Central memory CD8-positive, alpha-beta T cell (primary cell): ENCODE results near the gene SLF1.

Experiments
- ATAC-seq: fragments of 150-1000 bp; cut with Tn5 transposase; replicated peaks from 2 replicates; pipeline ENCODE4 v1.10.0; 2022; ENCODE audit warnings: mild to moderate bottlenecking, moderate FRiP score, moderate number of reproducible peaks; ENCODE audit not compliant: poor library complexity, severe bottlenecking; ENCODE audit errors: extremely low read depth
- DNase-seq, 2 donors: peaks; one replicate each; pipeline ENCODE4 v3.0.0; 2021; ENCODE audit warnings: low spot score in 2 of 2
- H3K27ac Mint-ChIP-seq: one replicate; pipeline ENCODE4 v1.8.0; 2022; ENCODE audit warnings: low read depth, mild to moderate bottlenecking, moderate library complexity, mixed read lengths
- H3K27me3 Mint-ChIP-seq: one replicate; pipeline ENCODE4 v1.8.0; 2022; ENCODE audit warnings: mixed read lengths
- H3K36me3 Mint-ChIP-seq: one replicate; pipeline ENCODE4 v1.8.0; 2022; ENCODE audit warnings: mild to moderate bottlenecking, moderate library complexity, mixed read lengths; ENCODE audit not compliant: insufficient read depth
- H3K4me1 Mint-ChIP-seq: one replicate; pipeline ENCODE4 v1.8.0; 2022; ENCODE audit warnings: mixed read lengths
- H3K4me3 Mint-ChIP-seq: one replicate; pipeline ENCODE4 v1.8.0; 2022; ENCODE audit warnings: mild to moderate bottlenecking, moderate library complexity, mixed read lengths
- H3K9me3 Mint-ChIP-seq: one replicate; pipeline ENCODE4 v1.8.0; 2022; ENCODE audit warnings: mixed read lengths

Gene SLF1

DNA sequence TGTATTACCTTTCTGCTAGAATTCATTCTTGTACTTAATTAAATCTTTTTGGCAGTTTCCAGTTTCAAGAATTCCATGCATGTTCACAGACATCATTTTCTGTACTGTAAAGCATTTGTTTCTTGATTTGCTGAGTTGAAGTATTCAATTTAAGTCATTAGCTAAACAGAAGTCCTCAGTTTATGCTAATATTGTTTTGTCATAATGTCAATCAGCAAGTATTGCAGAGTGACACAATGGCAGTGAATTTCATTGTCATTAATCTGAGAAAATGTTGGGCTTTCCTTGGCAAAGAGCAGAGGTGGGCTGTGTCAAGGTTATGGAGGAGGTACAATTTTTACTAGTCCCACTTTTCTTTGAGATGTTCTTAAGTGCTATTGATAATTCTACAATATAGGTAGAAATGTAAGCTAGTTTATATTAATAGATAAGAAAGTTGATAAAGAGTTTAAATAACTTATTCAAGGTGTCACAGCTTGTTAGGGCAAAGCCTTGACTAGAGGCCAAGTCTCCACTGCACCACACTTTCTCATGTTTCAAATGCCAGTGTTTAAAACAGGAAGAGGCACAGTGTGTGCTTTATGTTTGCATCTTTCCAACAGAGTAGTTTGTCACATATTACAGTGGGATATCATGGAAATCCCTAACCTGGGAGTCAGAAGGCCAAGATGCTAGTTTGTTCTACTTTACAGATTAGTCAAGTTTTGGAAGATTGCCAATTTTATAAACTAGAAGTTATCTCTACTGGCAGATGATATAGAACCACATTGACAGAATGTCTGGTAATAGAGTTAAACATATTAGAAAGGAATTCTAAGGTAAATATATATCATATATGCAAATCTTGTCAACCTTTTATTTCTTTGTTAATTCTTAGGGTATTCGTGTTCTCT lies 56.3 kb downstream of the SLF1 start:
- ATAC-seq (no peak), DNase-seq (no peak)
- H3K27me3 Mint-ChIP-seq, result no peaks in the 10 kb centered on the region
- no peaks in the 10 kb centered on the region for H3K9me3 Mint-ChIP-seq
- H3K4me1 Mint-ChIP-seq, result peaks cover 7% of the 10 kb centered on the region
- H3K27ac Mint-ChIP-seq, result no peak overlapping the region
- no peak overlapping the region for H3K4me3 Mint-ChIP-seq
- H3K36me3 Mint-ChIP-seq, result peaks cover 9% of the 10 kb centered on the region

DNA sequence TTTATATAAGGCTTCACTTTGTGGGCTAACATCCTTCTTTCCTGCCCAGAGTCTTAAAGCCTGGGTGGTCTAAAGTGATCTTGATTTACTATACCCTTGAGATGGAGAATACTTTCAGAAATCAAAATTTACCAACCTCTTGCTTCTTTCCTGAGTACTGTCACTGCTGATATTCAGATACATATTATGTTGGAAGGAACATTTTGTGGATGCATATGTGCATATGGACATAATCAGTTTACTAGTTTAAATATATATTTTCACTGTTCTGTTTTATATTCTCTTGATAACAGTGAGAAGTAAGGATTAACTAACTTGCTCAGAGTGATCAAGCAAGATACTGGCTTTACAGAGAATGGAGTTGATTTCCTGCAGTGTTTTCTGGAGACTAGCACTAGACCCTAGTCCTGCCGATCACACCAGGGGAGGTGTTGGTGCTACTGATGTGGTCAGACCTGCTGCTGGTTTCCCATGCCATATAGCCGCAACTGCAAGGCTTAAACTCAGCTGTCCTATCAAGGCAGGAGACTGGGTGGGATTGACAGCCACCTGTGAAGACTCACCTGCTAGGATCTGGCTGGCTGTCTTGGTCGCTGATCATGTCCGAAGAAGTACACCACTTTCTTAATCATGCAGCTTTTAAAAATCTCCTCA lies 57.6 kb downstream of the SLF1 start:
- DNase-seq (no peak), ATAC-seq (no peak)
- Mint-ChIP-seq H3K36me3 (peaks cover 9% of the 10 kb centered on the region), H3K4me1 (peaks cover 7% of the 10 kb centered on the region), H3K27me3 (no peaks in the 10 kb centered on the region), H3K4me3 (no peak overlapping the region), H3K9me3 (no peaks in the 10 kb centered on the region), H3K27ac (peak overlapping the region; percentile 61)

DNA sequence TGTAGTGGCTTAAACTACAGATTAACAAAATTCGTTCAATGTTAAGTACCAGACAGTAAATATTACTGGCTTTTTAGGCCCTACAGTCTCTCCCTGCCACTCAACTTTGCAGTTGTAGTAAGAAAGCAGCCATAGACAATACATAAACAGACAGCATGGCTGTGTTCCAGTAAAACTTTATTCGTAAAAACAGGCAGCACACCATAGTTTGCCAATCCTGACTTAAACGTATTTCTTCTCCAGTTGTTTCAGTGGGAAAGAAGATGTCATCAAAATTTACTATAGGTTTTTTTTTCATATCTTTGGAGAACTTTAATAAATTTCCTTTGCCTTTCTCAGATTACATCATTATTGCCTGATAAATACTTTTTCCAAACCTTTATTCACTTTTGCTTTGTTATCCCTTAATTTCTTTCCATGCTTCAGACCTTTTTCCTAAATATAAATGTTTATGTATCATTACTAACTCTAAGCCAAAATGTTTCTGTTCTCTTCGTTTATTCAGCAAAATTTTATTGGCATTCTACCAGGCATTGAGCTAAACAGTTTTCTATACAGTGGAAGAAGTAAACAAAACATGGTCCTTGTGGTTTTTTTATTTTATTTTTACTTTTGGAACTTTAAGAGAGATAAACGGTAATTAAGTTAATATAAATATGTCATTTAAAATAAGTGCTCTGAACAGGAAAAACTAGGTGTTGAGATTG lies 64.5 kb downstream of the SLF1 start:
- ATAC-seq (no peak), DNase-seq (no peak)
- peaks cover 9% of the 10 kb centered on the region for H3K36me3 Mint-ChIP-seq
- H3K4me1 Mint-ChIP-seq, result no peaks in the 10 kb centered on the region
- H3K27ac Mint-ChIP-seq, result no peak overlapping the region
- no peak overlapping the region for H3K4me3 Mint-ChIP-seq
- no peaks in the 10 kb centered on the region for H3K9me3 Mint-ChIP-seq
- no peaks in the 10 kb centered on the region for H3K27me3 Mint-ChIP-seq

DNA sequence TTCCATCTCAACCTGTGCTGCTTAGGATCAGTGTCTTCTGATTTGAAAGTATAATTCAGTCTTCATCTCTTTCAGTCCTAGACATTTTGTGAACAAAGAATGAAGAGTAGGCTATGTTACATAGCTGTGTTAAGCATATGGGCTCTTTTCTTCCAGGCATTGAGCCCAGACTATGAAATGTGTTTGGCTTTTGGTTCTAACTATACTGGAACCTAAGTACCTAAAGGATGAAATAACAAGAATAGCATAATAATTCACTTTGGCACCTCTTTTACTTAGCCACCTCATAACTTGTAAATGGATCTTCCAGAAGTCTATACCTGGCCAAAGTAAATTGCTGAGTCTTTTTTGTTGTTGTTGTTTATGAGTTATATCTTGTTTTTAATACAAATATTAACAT lies 71.4 kb downstream of the SLF1 start:
- Mint-ChIP-seq H3K27ac (peak overlapping the region; percentile 77), H3K36me3 (peaks cover 27% of the 10 kb centered on the region)

DNA sequence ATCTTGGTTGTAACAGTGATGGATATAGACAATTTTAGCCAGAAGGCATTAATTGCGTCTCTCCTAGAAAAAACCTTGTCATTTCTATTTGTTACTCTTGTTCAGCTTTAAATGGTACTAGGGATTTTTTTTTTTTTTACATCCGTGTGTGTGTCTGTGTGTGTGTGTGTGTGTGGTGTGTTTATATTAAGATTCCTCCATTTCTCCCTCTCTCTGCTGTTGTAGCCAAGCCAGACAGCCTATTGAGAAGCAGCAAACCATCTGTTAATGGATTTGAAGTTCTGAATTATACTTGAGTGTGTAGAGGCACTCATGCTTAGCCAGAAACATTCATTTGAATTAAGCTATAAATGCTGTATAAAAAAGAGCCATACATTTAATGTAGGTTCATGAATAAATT lies 72.3 kb downstream of the SLF1 start:
- ATAC-seq, result no peak
- Mint-ChIP-seq H3K4me3 (no peak overlapping the region), H3K27ac (peak overlapping the region; percentile 77), H3K36me3 (peaks cover 26% of the 10 kb centered on the region), H3K27me3 (no peaks in the 10 kb centered on the region), H3K4me1 (peaks cover 5% of the 10 kb centered on the region), H3K9me3 (no peaks in the 10 kb centered on the region)
- no peak for DNase-seq

More for the DNA sequence above, 71.4 kb downstream of the SLF1 start:
- no peaks in the 10 kb centered on the region for H3K27me3 Mint-ChIP-seq
- ATAC-seq, result no peak
- no peaks in the 10 kb centered on the region for H3K9me3 Mint-ChIP-seq
- DNase-seq, result no peak
- no peak overlapping the region for H3K4me3 Mint-ChIP-seq
- H3K4me1 Mint-ChIP-seq, result peaks cover 5% of the 10 kb centered on the region

DNA sequence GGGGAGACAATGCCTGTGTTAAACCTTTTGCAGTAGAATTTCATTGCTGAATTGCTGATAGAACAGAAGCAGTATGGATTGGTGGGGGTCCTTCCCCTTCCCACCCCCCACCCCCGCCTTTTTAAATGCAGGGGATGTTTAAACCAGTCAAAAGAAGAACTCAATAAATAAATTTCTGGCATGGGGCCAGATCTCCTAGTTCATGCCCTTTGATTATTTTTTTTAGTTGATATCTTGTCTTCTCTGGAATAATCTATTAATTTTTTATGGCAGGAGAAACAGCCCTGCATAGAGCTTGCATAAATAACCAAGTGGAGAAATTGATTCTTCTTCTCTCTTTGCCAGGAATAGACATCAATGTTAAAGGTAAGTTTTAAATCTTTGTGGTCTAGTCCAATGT lies 72.8 kb downstream of the SLF1 start:
- Mint-ChIP-seq H3K4me3 (no peak overlapping the region), H3K36me3 (peaks cover 25% of the 10 kb centered on the region), H3K27ac (no peak overlapping the region), H3K4me1 (peaks cover 5% of the 10 kb centered on the region), H3K27me3 (no peaks in the 10 kb centered on the region), H3K9me3 (no peaks in the 10 kb centered on the region)
- ATAC-seq (no peak), DNase-seq (no peak)

DNA sequence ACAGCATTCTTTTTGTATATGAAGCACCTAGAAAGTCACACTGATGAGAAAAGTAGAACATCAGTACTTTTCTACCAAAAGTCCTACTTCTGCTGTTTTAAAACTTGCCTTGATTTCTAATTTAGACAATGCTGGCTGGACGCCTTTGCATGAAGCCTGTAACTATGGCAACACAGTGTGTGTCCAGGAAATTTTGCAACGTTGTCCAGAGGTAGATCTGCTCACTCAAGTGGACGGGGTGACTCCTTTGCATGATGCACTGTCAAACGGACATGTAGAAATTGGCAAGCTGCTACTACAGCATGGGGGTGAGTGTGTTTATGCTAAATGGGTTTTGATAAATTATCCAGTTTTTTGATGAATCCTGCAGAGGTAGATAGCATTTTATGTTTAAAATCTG lies 73.5 kb downstream of the SLF1 start:
- Mint-ChIP-seq H3K4me3 (no peak overlapping the region), H3K9me3 (no peaks in the 10 kb centered on the region), H3K27ac (no peak overlapping the region), H3K27me3 (no peaks in the 10 kb centered on the region), H3K4me1 (peaks cover 5% of the 10 kb centered on the region), H3K36me3 (peaks cover 25% of the 10 kb centered on the region)
- no peak for ATAC-seq
- no peak for DNase-seq

DNA sequence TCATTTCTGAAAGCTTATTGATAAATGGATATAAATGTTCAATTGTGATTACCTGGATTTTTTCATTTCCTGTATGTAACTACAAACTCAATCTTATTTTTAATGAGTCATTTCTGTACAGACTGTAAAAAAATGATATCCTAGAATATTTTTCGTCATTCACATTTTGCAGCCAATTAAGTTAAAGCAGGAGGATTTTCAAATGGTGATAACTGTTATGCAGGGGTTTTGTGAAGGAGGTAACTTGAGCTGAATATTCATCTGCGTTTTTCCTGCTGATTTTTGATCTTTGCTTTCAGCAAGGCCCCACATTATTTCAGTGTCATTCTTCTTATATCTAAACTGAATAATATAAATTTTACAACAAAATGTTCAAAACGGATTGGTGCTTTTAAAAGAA lies 74.1 kb downstream of the SLF1 start:
- no peak for ATAC-seq
- no peaks in the 10 kb centered on the region for H3K27me3 Mint-ChIP-seq
- H3K9me3 Mint-ChIP-seq, result no peaks in the 10 kb centered on the region
- DNase-seq, result no peak
- H3K4me1 Mint-ChIP-seq, result peaks cover 5% of the 10 kb centered on the region
- H3K27ac Mint-ChIP-seq, result no peak overlapping the region
- H3K4me3 Mint-ChIP-seq, result no peak overlapping the region
- peaks cover 20% of the 10 kb centered on the region for H3K36me3 Mint-ChIP-seq

DNA sequence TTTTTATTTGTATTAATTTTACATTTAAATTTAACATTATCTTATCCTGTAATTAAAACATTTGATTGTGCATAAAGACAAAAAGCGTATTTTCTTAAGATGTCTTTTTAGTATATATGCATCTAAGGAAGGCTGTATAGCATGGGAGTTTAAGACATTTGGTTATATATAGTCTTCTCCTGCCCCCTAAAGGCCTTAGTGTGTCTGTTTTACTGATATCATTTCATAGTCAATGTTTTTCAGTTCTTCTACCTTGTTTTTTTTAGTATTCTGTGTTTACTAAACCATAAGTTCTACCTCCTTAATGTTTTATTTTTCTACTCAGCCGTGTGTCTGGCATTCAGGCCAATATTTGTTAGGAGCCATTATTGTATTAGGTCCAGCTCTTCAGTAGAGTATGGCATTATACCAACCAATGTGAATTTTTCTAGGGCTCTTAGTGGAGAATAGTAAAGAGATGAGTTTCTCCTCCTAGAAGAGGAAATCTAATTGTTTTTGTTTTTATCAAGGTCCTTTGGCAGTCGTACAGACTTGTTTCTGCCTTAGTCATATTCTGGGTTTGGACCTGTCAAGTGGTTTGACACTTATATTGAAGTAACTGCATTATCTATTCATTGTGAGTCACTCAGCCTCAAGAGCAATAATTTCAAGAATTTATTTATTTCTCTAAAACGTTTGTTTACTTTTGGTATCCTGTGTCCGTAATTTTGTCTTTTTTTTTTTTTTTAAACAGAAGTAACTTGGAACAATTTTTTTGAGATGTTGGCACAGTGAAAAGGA lies 74.8 kb downstream of the SLF1 start:
- peaks cover 20% of the 10 kb centered on the region for H3K36me3 Mint-ChIP-seq
- no peak overlapping the region for H3K4me3 Mint-ChIP-seq
- peaks cover 5% of the 10 kb centered on the region for H3K4me1 Mint-ChIP-seq
- peak; percentile 82 for ATAC-seq
- DNase-seq, result no peak
- H3K9me3 Mint-ChIP-seq, result no peaks in the 10 kb centered on the region
- no peaks in the 10 kb centered on the region for H3K27me3 Mint-ChIP-seq
- no peak overlapping the region for H3K27ac Mint-ChIP-seq

DNA sequence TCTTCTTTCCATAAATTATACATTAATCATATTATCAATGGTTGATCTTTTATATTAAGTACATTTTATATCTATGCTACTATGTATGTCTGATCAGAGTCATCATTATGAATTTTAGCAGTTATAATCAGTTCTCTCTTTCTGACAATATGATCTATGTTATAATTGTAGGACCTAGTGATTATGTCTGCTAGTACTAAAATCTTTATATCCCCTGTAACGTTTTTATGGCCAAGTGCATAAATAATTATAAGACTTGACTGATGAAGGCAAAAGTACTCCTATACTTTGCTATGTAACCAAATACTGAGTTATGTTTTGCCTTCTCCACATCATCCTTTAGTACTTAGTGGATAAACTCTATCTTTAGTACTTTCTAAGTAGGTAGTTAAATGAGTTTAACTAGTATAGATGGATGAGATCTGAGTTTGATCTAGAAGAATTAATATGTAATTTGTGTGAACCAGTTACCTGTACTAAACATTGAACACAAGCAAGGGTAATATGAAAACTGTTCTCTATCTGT lies 75.4 kb downstream of the SLF1 start:
- DNase-seq, result no peak
- Mint-ChIP-seq H3K27ac (no peak overlapping the region), H3K4me1 (peaks cover 5% of the 10 kb centered on the region), H3K27me3 (no peaks in the 10 kb centered on the region), H3K36me3 (peaks cover 17% of the 10 kb centered on the region), H3K4me3 (no peak overlapping the region), H3K9me3 (no peaks in the 10 kb centered on the region)
- ATAC-seq, result no peak

DNA sequence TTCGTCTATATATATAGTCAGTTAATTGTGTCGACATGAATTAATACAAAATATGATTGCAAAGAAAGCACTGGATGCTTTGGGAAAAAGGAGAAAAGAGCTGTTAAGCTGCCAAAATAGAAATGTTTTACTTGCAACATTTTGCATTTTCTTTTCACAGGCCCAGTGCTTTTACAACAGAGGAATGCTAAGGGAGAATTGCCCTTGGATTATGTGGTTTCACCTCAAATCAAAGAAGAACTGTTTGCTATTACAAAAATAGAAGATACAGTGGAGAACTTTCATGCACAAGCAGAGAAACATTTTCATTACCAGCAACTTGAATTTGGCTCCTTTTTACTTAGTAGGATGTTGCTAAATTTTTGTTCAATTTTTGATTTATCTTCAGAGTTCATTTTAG lies 76.2 kb downstream of the SLF1 start:
- Mint-ChIP-seq H3K36me3 (peaks cover 16% of the 10 kb centered on the region), H3K4me1 (peaks cover 5% of the 10 kb centered on the region), H3K27ac (no peak overlapping the region), H3K9me3 (no peaks in the 10 kb centered on the region), H3K27me3 (no peaks in the 10 kb centered on the region), H3K4me3 (no peak overlapping the region)
- ATAC-seq, result no peak
- DNase-seq, result no peak

DNA sequence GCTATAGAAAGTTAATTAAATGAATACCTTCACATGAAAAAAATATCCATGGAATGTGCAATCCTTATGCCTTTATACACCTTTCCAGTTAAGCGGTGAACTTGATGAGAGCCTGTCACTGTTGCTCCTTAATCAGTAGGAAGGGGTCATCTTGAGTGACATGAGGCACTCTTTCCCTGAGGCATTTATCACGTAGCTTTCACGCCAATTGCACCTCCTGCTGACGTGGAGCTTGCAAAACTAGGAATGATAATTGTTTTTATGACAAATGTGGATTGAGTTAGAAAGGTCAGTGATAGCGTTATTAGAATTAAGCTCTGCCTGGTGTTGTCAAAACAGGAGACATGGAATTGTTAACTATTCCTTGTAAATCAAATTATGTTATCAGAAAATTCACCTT lies 79.7 kb downstream of the SLF1 start:
- Mint-ChIP-seq H3K9me3 (no peaks in the 10 kb centered on the region), H3K27ac (no peak overlapping the region), H3K4me3 (no peak overlapping the region), H3K4me1 (peaks cover 9% of the 10 kb centered on the region), H3K27me3 (no peaks in the 10 kb centered on the region), H3K36me3 (peaks cover 2% of the 10 kb centered on the region)
- no peak for ATAC-seq
- DNase-seq, result no peak
